Activated CD4-positive, alpha-beta T cell treated with anti-CD3 and anti-CD28 coated beads, Interleukin-2, Interleukin-6, amounts not matched to agents 100 ng/mL and 50 ng/mL, durations not matched to agents 16 hours and 8 hours (primary cell): ENCODE measurements around the gene HOMER3.

Experiments used
- DNase-seq: peaks from one replicate; pipeline ENCODE4 v3.0.0-alpha.2; 2020

HOMER3 gene

DNA sequence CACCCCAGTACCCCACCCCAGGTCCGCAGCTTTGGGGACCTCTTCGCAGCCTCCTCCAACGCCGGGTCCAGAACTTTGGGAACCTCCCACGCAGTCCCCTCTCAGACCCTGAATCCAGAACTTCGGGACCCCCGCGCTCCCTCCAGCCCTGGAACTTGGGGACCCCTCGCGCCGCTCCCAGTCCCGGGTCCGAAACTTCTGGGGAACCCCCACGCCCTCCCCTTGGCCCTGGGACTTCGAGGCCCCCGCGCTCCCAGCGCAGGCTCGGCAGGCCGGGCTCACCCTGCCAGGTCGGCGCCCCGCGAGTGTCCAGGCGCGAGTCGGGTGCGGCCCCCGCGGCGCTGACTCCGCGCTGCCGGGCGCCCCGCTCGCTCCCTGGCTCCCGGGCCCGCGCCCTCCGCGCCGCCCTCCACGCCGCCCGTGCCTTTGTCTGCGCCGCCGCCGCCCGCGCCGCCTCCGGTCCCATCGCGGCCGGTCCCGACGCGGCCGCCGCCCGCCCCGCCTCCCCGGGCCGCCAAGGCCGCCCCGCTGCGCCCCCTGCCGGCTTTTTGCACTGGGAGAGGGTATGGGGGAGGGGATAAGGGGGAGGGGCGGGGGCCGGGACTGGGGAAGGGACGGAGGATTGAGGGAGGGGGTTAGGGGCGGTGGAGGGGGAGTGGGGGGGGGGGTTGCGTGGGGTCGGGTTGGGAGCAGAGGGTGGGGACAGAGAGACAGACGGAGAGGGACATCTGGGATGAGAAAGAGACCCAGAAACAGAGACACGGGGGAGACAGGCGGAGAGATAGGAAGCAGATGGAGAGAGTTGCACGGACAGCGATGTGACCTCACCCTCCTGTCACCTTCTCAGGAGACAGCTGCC, at the start of gene HOMER3:
HOMER3 (minus strand) TSS at position 449 of the 859 bp plus-strand sequence. CDS start 2,235 bp downstream, outside the sequence.
- peak; percentile 81 for DNase-seq

GRCh38 chr19:18990128-18990708, 49.2 kb upstream of the HOMER3 start:
- no peak for DNase-seq

- no peak for DNase-seq
Observed at GRCh38 chr19:18989316-18989715, 48.3 kb upstream of the HOMER3 start.

DNA sequence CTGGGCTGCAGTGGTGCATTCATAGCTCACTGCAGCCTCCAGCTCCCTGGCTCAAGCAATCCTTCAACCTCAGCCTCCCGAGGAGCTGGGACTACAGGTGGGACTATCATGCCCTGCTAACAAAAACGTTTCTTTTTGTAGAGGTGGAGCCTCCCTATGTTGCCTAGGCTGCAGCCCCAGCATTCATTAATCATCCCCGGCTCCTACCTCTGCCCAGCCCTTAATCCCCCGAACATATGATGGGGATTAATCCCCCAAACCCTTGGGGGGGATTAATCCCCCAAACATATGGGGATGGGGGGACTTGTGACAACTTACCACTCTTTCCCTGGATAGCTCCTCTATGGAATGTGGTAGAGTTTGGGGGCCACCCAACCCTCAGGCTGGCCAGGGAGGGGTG, 46.4 kb upstream of the HOMER3 start:
- no peak for DNase-seq

DNA sequence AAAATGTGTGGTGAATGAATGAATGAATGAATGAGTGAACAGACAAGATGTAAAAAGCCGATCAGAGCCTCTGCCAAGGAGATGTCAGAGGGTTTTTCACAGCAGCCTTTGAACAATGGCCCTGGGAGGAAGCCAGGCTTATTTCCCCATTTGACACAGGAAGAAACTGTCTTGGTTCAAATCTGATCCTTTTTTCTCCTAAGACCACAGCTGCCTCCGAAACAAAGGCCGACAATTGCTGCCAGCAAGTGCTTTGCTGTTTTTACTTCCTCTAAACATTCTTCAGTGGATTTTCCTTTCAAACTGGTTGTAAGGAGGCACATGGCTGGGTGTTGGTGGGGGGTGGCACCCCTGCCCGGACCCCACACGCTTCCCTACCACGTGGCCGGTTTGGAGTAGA, 44.2 kb upstream of the HOMER3 start:
- DNase-seq, result no peak

GRCh38 chr19:18984251-18984650, 43.2 kb upstream of the HOMER3 start:
- DNase-seq, result no peak

GRCh38 chr19:18982669-18983068, 41.7 kb upstream of the HOMER3 start:
- no peak for DNase-seq

DNA sequence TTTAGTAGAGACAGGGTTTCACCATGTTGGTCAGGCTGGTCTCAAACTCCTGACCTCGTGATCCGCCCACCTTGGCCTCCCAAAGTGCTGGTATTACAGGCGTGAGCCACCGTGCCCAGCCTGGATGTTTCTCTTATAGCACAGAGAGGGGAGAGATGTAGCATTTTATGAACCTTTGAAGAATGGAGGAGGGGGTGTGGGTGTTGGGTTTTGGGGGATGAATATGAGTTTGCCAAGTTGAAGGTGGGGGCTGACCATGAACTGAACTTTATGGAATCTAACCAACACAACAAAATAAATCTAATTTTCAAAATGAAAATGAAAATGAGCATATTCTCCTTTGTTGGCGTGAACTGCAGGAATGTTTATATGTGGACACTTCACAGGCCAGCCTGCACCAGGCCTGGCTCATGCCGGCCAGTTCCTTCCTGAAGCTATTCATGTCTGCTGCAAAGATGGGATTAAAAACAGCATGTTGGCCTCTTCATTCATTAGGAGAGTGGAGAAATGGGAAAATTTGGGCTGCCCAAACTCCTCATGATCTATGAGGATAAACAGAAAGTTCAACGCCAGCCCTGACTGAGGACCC, 39.5 kb upstream of the HOMER3 start:
- no peak for DNase-seq

DNA sequence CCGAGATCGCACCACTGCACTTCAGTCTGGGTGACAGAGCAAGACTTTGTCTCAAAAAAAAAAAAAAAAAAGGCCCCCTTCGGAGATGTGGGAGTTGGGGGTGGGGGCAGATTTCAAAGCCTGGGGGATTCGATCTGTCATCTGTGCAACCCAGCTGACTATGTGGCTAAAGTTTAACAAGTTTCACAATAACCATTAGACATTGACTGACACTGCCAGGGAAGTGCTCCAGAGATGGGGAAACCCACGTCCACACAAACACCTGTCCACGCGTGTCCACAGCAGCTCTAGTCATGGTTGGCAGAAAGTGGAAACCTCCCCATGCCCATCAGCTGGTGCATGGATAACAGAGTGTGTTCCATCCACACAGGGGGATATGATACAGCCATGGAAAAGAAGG, 37.6 kb upstream of the HOMER3 start:
- DNase-seq, result no peak

GRCh38 chr19:18975869-18976268, 34.9 kb upstream of the HOMER3 start:
- no peak for DNase-seq

DNA sequence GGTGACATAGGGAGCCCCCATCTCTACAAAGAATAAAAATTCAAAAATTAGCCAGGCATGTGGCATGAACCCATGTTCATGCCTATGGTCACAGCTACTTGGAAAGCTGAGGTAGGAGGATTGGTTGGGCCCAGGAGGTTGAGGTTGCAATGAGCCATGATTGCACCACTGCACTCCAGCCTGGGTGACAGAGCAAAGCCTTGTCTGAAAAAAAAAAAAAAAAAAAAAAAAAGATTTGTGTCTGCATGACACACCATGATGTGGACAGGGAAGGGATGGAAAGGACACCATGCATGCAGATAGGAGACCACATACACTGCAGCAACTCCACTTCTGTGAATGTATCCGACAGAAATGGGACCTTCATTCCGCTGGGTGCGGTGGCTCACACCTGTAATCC, 34.0 kb upstream of the HOMER3 start:
- DNase-seq, result no peak

- no peak for DNase-seq
Observed at GRCh38 chr19:18972851-18973250, 31.8 kb upstream of the HOMER3 start.

DNA sequence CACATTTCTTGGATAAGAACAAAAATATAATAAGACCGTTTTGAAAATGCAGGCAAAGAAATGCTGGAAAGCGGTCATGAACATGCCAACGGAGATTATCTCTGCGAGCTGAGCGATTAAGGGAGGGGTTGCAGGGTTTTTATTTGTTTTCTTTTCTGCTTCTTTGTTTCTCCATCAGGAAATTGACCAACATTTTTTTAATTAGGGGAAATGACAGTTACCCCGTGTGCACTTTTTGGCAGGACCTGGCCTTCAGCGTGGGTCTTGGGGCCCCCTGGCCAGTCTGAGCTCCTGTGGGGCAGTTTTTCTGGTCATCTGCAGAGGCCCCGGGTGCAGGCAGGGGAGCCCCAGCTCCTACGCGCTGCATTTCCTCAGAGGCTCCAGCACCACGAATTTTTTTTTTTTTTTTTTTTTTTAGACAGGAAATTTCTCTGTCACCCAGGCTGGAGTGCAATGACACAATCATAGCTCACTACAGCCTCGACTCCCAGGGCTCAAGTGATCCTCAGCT, 31.3 kb upstream of the HOMER3 start:
- no peak for DNase-seq

DNA sequence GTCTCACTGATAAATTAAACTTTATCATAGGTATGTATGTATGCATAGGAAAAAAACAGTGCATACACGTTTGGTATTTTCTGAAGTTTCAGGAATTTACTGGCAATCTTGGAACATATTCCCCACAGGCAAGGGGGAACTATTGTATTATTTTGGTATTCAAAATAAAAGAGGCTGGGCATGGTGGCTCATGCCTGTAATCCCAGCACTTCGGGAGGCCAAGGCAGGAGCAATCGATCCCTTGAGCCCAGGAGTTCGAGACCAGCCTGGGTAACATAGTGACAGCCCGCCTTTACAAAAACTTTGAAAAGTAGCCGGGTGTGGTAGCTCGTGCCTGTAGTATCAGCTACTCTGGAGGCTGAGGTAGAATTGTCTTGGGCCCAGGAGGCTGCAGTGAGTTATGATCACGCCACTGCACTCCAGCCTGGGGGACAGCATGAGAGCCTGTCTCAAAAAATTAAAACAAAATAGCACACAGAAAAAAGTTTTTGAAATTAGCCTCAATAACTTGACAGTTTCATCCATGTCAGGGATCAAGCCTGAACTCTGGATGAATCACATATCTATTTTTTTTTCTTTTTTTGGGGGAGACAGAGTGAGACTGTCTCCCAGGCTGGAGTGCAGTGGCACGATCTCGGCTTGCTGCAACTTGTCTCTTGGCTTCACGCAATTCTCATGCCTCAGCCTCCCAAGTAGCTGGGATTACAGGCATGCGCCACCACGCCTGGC, 29.1 kb upstream of the HOMER3 start:
- DNase-seq, result no peak

DNA sequence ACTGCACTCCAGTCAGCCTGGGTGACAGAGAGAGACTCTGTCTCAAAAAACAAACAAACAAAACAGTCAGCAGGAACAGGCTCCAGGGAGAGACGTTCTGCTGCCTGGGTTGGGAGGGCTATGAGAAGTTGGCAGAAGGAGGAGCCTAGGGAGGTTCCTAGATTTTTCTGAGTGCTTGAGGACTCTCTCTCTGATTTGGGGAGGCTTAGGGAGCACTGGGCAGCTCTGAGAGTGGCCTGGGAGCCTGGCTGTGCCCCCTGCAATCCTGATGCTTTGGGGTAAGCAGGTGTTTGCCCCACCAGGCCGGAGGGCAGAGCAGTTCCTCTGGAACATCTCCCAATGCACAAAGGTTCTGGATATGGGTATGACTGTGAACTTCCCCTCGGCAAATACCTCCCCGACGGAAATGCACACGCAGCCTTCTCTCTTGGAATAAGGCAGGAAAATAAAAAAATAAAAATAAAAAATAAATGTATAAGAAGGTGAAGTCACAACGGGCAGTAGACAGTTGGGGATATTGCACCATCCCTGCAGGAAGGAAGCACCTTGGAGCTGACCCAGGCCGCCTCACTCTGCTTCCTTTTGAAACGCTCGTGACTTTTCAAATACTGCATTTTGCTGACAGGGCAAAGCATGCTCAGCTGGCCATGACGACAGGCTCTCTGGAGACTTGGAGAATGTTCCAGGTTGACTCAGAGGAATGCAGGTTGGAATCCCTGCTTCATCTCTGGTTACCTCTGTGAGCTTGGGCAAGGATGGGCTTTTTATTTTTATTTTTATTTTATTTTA, 26.5 kb upstream of the HOMER3 start:
- DNase-seq, result peak; percentile 15

- DNase-seq, result no peak
Observed at GRCh38 chr19:18966307-18966706, 25.3 kb upstream of the HOMER3 start.

- DNase-seq, result no peak
Observed at GRCh38 chr19:18964121-18964520, 23.1 kb upstream of the HOMER3 start.

GRCh38 chr19:18961767-18962620, 21.0 kb upstream of the HOMER3 start:
- no peak for DNase-seq

GRCh38 chr19:18960370-18960769, 19.4 kb upstream of the HOMER3 start:
- no peak for DNase-seq

DNA sequence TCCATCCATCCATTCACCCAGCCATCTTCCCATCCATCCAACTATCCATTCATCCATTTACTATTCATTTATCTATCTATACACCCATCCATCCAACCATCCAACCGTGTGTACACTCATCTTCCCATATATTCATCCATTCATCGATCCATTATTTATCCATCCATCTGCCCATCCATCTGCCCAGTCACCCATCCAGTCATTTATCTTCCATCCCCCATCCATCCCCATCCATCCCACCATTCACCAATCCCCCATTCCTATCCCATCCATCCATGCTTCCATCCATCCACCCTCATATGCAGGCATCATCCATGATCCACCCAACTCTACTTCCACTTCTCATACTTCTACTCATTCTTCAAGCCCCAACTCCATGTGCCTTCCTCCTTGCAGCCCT, 14.0 kb upstream of the HOMER3 start:
- DNase-seq, result no peak

DNA sequence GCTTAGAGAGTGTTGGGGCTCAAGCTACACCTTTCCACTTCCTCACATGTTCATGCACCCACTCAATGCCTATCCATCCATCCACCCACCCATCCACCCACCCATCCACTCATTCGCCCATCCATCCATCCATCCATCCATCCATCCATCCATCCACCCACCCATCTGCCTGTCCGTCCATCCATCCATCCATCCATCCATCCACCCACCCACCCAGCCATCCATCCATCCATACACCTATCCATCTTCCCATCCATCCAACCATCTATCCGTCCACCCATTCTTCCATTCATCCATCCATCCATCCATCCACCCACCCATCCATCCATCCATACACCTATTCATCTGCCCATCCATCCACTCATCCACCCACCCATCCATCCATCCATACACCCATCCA, 13.1 kb upstream of the HOMER3 start:
- DNase-seq, result no peak
